HG03565 (cell line): ENCODE results near the gene RFT1.
"Not testable (repeated sequence)": the region's sequence is repeated elsewhere in the genome, so short reads cannot be mapped to it uniquely, and the experiment has no call there.

Source experiments
- ATAC-seq: cut with Tn5 transposase; IDR thresholded peaks from one replicate; pipeline ENCODE4 v1.9.1; 2021; ENCODE audit warnings: mild to moderate bottlenecking, moderate library complexity; ENCODE audit not compliant: unreplicated experiment

The RFT1 gene

GRCh38 chr3:53072653-53073552 lies 57.3 kb downstream of the RFT1 start:
- peak; percentile 63 for ATAC-seq

DNA sequence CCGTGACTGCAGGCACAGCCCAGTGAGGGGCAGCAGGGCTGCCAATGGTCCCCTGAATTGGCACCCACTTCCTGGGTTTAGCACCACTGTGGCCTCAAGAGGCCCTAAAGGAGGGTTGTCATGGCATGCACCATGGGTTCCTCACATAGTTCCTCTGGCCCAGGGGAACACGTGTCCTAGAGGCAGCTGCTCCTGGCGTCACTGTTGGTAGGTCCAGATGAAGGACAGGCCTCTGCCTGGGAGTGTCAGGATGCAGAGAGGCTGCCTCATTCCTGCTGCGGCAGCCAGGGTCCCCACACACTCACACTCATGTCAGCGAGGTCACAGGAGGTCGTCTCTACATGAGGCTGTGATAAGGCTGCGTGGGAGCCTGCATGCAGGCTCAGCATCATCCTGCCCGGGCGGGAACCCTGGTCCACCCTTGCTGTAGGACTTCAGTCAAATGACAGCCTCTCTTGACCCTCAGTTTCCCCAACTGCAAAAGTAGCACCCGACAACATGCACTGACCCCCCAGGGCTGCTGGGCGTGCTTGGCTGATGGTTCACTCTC lies 58.3 kb downstream of the RFT1 start:
- no peak for ATAC-seq

DNA sequence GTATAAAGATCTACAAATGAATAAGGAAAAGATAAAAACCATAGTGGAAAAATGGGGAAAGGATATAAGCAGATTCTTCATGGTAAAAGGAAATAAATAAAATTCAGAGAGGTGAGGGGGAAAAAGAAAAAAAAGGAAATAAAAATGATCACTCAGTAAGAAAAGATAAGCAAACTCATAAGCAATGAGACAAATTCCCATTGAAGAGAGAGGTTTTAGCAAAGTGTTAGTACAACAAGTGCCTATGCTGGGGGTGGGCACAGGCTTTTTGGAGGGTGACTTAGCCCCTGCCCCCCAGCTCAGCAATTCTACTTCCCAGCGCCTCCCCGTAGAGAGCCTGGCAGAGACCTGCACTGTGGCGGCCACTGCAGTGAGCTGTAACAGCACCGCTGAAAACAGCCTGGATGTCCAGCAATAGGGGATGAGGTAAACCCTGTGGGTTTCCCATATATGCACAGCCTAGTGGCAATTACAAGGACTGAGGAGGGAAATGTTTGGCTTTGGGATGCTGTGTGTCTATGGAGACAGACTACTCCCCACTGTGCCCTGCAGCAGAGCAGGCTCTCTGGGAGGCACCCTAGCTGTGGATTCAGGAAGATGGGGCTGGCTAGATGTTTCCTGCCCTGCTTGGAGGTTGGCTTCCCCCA lies 60.7 kb downstream of the RFT1 start:
- ATAC-seq = no peak

- no peak for ATAC-seq
Measured at GRCh38 chr3:53068176-53068575, 62.1 kb downstream of the RFT1 start.

GRCh38 chr3:53067567-53067966 lies 62.7 kb downstream of the RFT1 start:
- no peak for ATAC-seq

DNA sequence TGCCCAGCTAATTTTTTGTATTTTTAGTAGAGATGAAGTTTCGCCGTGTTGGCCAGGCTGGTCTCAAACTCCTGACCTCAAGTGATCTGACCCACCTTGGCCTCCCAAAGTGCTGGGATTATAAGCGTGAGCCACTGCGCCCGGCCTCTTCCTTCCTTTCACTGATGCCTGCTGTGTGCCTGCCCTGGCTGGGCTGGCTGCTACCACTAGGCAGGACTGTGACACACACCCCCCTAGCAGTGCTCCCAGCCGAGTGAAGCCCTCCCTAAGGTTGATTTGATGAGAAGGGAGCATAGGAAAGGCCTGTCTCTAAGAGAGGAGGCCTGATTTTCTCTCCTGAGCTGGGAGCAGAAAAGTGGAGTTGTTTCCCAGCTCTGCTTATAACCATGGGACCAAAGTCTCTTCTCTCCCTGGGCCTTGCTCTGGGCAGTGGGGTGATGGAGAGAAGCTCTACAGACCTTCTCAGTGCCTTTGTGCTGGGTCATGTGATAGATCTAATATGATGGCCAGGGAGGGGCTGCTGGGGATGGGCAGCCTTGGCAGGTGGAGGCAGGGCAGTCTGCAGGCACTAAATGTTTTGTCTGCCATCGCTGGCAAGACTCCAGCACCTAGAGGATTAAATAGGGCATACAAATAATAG lies 64.3 kb downstream of the RFT1 start:
- no peak for ATAC-seq

GRCh38 chr3:53062905-53063304 lies 67.3 kb downstream of the RFT1 start:
- ATAC-seq = no peak

DNA sequence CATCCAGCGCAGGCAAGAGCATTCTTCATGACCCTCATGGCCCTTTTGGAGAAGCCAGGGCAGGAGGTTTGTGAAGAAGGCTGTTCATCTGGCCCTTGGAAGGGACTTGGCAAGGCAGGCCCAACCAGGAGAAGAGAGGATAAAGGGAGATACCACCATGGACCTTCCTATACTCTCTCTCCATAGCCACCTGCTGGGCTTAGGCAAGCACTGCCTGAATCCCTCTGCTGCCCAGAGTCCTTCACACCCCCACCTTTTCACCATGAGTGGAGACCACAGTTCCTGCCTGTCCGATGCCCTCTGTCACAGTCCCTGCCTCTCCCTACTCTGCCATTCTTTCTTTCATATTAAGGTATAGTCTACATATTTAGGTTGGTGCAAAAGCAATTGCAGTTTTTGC lies 73.8 kb downstream of the RFT1 start:
- no peak for ATAC-seq

GRCh38 chr3:53054233-53054632 lies 76.0 kb downstream of the RFT1 start:
- ATAC-seq = not testable (repeated sequence)

DNA sequence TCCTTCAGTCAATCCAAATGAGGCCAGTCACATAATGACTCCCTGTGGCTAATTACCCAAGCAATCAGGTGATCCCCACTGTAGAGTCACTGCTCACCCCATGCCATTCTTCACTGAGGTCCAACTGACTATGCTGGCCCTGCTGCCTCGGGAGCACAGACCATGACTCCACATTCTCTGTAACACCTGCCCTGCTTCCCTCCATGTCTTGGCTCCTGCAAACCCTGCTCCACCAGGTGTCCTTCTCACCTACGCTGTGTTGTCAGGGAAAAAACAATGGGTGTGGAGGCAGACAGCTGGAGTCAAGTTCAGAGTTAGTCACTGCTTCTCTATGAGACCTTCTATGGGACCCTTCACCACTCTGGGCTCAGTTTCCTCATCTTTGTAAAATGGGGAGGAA lies 78.3 kb downstream of the RFT1 start:
- ATAC-seq = no peak

DNA sequence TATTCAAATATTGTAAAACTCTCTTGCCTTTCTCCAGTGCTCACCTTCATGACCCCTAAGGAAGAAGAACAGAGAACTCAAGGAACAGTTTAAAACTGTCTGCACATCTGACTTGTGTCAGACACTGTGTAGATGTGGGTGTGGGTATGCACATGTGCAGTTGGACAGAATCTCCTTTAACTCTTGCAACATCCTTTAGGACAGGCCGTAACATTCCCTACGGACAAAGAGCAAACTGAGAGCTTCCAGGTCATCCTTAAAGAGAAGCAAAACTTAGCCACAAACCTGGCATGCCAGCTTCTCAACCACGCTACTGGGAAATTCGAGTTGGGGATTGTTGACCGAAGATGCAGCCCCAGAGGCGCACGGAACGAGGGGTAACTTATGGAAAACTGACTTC lies 80.2 kb downstream of the RFT1 start:
- ATAC-seq = no peak

- ATAC-seq = peak; percentile 26
Measured at GRCh38 chr3:53046171-53047170, 83.8 kb downstream of the RFT1 start.

GRCh38 chr3:53045518-53046170 lies 84.6 kb downstream of the RFT1 start, which contains the start of gene SFMBT1:
Gene SFMBT1 (minus strand): TSS chr3:53046073. CDS start chr3:52969128, 76,945 bp downstream.
- ATAC-seq = peak; percentile 29

GRCh38 chr3:53044711-53045517 lies 85.3 kb downstream of the RFT1 start:
- peak; percentile 35 for ATAC-seq

- ATAC-seq = no peak
Measured at GRCh38 chr3:53044371-53044710, 85.9 kb downstream of the RFT1 start.

- no peak for ATAC-seq
Measured at GRCh38 chr3:53043738-53044137, 86.5 kb downstream of the RFT1 start.

DNA sequence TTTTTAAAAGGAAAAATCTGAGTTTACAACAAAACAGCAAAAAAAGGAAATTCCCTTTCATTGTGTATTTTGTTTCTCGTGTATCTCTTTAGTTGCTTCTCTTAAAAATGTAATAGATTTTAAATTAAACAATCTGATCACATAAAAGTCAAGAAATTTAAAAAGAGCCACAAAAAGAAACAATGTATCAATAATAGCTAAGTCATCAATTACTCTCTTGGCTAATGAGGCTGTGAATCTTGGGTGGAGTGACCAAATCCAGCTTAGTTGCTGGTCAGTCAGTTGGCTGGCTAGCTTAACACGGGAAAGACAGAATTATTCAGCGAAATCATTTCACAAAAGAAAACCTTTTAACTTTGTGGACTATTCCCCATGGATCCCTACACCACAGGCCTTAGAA lies 87.6 kb downstream of the RFT1 start:
- ATAC-seq = no peak

- ATAC-seq = no peak
Measured at GRCh38 chr3:53040351-53040820, 89.8 kb downstream of the RFT1 start.

- no peak for ATAC-seq
Measured at GRCh38 chr3:53039376-53039752, 90.9 kb downstream of the RFT1 start.
